HUES6 (cell line): ENCODE results near the gene NUDT21.
"Not testable (repeated sequence)": the region's sequence is repeated elsewhere in the genome, so short reads cannot be mapped to it uniquely, and the experiment has no call there.

Experiments
- H3K27ac ChIP-seq: 2 replicates; pipeline ENCODE4 v1.7.0; 2013; ENCODE audit warnings: low read depth, mild to moderate bottlenecking, low read length, inconsistent platforms
- H3K27me3 ChIP-seq: 2 replicates; pipeline ENCODE4 v1.6.1; 2013; ENCODE audit warnings: low read length; ENCODE audit not compliant: control insufficient read depth, insufficient read depth
- H3K36me3 ChIP-seq: 2 replicates; pipeline ENCODE4 v1.6.1; 2013; ENCODE audit warnings: low read length; ENCODE audit not compliant: control insufficient read depth, insufficient read depth
- H3K4me1 ChIP-seq: 2 replicates; pipeline ENCODE4 v1.6.1; 2013; ENCODE audit warnings: low read length; ENCODE audit not compliant: control insufficient read depth, insufficient read depth
- H3K4me3 ChIP-seq: 2 replicates; pipeline ENCODE4 v1.5.1; 2013; ENCODE audit warnings: low read depth, low read length
- H3K9ac ChIP-seq: one replicate; pipeline ENCODE4 v1.6.1; 2013; ENCODE audit warnings: mild to moderate bottlenecking, low read length
- H3K9me3 ChIP-seq: 2 replicates; pipeline ENCODE4 v1.6.1; 2013; ENCODE audit warnings: low read depth, low read length; ENCODE audit not compliant: control insufficient read depth, insufficient read depth

NUDT21 gene

DNA sequence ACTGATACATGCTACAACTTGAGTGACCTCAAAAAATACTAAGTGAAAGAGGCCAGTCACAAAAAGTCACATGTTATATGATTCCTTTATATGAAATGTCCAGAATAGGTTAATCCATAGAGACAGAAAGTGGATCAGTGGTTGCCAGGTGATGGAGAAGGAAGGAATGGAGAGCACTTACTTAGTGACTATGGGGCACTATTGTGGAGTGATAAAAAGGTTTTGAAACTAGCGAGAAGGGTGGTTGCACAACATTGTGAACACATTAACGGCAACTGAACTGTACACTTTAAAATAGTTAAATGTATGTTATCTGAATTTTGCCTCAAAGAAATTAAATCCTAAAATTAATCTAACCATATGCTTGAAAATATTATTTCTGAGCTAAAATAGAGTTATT, 51.6 kb downstream of the NUDT21 start:
- Histone ChIP-seq H3K4me1 (no peaks in the 10 kb centered on the region), H3K9me3 (no peaks in the 10 kb centered on the region), H3K27me3 (no peaks in the 10 kb centered on the region), H3K9ac (no peak overlapping the region), H3K27ac (no peak overlapping the region), H3K4me3 (no peak overlapping the region), H3K36me3 (peaks cover 34% of the 10 kb centered on the region)

DNA sequence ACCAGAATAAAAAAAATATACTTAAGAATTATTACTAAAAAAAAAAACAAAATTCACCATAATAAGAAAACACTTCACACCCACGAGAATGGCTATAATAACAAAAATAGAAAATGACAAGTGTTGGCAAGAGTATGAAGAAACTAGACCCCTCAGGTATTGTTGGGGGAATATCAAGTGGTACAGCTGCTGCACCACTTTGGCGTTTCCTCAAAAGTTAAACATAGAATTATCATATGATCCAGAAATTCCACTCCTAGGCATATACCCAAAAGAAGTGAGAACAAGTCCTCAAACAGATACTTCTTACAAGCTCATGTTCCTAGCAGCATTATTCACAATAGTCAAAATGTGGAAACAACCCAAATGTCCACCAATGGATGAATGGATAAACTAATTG, 52.1 kb downstream of the NUDT21 start:
- Histone ChIP-seq H3K27ac (no peak overlapping the region), H3K27me3 (no peaks in the 10 kb centered on the region), H3K4me1 (no peaks in the 10 kb centered on the region), H3K9ac (no peak overlapping the region), H3K4me3 (no peak overlapping the region), H3K36me3 (peaks cover 30% of the 10 kb centered on the region), H3K9me3 (no peaks in the 10 kb centered on the region)

DNA sequence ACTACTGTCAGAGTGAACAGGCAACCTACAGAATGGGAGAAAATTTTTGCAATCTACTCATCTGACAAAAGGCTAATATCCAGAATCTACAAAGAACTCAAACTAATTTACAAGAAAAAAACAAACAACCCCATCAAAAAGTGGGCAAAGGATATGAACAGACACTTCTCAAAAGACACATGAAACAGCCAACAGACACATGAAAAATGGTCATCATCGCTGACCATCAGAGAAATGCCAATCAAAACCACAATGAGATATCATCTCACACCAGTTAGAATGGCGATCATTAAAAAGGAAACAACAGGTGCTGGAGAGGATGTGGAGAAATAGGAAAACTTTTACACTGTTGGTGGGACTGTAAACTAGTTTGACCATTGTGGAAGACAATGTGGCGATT, 54.4 kb downstream of the NUDT21 start:
- not testable (repeated sequence) for H3K9ac ChIP-seq

DNA sequence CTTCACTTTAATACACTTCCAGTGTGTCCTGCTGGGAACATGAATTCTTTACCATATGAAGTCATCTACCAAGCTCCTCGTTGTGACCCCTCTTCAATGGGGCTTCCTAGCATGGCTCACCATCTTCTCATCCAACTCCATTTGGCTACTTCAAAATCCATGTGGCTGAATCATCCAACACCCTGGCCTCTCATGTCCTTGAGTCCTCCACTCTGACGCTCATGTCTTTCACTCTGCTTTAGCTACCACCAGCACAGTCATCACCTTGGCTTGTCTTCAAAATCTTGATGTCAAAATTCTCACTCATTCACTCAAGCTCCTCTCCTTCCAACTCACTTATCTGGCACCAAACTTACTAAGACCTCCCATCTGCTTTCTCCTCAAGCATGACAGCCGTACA, 61.6 kb downstream of the NUDT21 start:
- H3K27ac ChIP-seq = no peak overlapping the region
- no peak overlapping the region for H3K4me3 ChIP-seq
- no peaks in the 10 kb centered on the region for H3K27me3 ChIP-seq
- H3K9me3 ChIP-seq = peaks cover 4% of the 10 kb centered on the region; the same call in 1 of the 2 replicates
- no peak overlapping the region for H3K9ac ChIP-seq
- peaks cover 35% of the 10 kb centered on the region for H3K36me3 ChIP-seq
- no peaks in the 10 kb centered on the region for H3K4me1 ChIP-seq

More for the DNA sequence above, 54.4 kb downstream of the NUDT21 start:
- not testable (repeated sequence) for H3K4me3 ChIP-seq, H3K4me1 ChIP-seq, H3K27ac ChIP-seq, H3K27me3 ChIP-seq, H3K9me3 ChIP-seq
- peaks cover 17% of the 10 kb centered on the region for H3K36me3 ChIP-seq

DNA sequence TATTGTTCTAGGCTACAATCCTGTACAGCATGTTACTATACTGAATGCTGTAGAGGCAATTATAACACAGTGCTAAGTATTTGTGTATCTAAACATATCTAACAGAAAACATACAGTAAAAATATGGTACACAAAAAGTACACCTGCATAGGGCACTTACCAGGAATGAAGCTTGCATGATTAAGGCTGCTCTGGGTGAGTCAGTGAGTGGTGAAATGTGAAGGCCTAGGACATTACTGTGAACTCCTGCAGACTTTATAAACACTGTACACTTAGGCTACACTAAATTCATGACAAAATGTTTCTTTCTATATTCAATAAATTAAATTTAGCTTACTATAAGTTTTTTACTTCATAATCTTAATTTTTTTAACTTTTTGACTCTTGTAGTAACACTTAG, 62.9 kb downstream of the NUDT21 start:
- no peaks in the 10 kb centered on the region for H3K4me1 ChIP-seq
- H3K27ac ChIP-seq = no peak overlapping the region
- no peak overlapping the region for H3K9ac ChIP-seq
- H3K36me3 ChIP-seq = peaks cover 48% of the 10 kb centered on the region
- H3K9me3 ChIP-seq = peaks cover 4% of the 10 kb centered on the region; the same call in 1 of the 2 replicates
- no peak overlapping the region for H3K4me3 ChIP-seq
- no peaks in the 10 kb centered on the region for H3K27me3 ChIP-seq

DNA sequence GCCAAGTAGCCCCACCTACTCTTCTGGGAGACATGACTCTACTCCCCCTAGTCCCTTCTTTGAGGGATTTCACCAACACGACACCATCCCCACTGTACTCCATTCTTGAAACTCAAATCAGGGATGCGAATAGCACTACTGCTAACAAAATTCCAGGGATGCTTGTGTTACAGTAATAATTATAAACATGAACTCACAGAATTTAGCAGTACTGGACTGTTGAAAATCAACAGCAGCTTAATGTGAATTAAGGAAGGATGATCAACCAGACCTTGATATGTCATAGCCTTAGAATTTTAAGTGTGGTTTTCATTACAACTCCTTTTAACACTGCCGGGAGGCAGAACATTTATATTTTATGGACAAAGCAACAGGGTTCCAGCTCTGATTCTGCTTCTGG, 63.7 kb downstream of the NUDT21 start:
- no peak overlapping the region for H3K9ac ChIP-seq
- H3K9me3 ChIP-seq = peaks cover 4% of the 10 kb centered on the region; the same call in 1 of the 2 replicates
- no peaks in the 10 kb centered on the region for H3K27me3 ChIP-seq
- H3K27ac ChIP-seq = no peak overlapping the region
- no peak overlapping the region for H3K4me3 ChIP-seq
- H3K4me1 ChIP-seq = no peaks in the 10 kb centered on the region
- peaks cover 55% of the 10 kb centered on the region for H3K36me3 ChIP-seq

DNA sequence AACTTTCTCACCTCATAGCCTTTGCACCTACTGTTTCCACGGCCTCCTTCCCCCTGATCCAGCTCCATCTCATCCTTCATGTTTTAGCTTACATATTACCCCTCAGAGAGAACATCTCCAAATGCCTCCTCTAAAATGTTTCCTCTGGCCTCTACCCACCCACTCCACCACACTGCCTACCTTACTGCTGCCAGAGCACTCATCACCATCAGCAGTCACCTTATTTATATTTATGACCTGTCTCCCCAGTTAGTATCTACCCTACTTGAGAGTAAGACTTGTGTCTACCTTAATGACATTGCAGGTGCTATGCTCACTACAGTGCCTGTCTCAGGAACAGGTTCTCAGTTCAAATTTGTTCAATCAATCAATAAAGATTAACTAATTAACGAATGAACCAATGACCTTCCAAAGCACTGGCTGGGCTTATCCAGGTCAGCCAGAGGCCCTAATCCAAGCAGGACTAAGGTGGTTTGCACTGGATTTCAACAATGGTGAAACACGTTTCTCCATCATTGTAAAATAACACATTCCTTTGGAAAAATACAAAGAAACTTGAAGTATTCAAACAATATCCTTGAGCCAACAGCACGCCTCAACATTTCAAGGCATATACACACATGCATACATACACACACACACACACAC, 66.9 kb downstream of the NUDT21 start:
- H3K9me3 ChIP-seq = peaks cover 29% of the 10 kb centered on the region
- H3K36me3 ChIP-seq = peaks cover 73% of the 10 kb centered on the region
- no peak overlapping the region for H3K27ac ChIP-seq
- no peaks in the 10 kb centered on the region for H3K27me3 ChIP-seq
- no peaks in the 10 kb centered on the region for H3K4me1 ChIP-seq
- H3K9ac ChIP-seq = no peak overlapping the region
- no peak overlapping the region for H3K4me3 ChIP-seq

DNA sequence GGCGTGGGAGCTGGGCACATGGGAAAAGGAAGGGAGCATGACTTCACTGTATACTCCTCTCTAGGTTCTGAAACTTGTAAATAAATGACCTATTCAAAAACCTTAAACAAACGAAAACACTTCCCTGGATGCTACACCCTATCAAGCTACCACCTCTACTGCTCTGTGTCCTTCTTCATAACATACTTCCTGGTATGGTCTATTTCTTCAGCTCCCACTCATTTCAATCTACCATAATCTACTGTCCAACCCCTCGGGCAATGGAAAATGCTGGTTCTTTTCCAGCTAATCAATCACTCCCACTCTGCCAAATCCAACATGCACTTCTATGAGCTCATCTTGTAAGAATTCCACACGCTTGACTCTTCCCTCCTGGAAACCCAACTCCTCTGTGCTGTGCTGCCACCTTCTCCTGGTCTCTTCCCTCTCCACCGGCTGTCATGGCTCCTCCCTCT, 68.2 kb downstream of the NUDT21 start:
- no peak overlapping the region for H3K4me3 ChIP-seq
- H3K9ac ChIP-seq = no peak overlapping the region
- no peaks in the 10 kb centered on the region for H3K27me3 ChIP-seq
- H3K36me3 ChIP-seq = peaks cover 72% of the 10 kb centered on the region
- no peaks in the 10 kb centered on the region for H3K4me1 ChIP-seq
- H3K9me3 ChIP-seq = peaks cover 39% of the 10 kb centered on the region
- no peak overlapping the region for H3K27ac ChIP-seq

DNA sequence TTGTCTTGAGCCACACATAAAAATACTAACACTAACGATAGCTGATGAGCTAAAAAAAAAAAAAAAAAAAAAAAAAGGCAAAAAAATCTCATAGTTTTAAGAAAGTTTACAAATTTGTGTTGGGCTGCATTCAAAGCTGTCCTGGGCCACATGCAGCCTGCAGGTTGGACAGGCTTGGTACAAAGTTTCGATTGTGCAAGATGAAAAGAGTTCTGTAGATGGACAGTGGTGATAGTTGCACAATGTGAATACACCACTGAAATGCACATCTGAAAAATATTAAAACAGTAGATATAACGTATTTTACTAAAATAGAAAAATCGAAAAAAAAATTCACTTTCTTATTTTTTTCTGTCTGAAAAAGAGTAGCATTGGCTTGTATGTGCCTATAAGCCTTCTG, 68.7 kb downstream of the NUDT21 start:
- Histone ChIP-seq H3K9me3 (peaks cover 40% of the 10 kb centered on the region), H3K36me3 (peaks cover 68% of the 10 kb centered on the region), H3K4me3 (no peak overlapping the region), H3K27ac (no peak overlapping the region), H3K27me3 (no peaks in the 10 kb centered on the region), H3K4me1 (no peaks in the 10 kb centered on the region), H3K9ac (no peak overlapping the region)

DNA sequence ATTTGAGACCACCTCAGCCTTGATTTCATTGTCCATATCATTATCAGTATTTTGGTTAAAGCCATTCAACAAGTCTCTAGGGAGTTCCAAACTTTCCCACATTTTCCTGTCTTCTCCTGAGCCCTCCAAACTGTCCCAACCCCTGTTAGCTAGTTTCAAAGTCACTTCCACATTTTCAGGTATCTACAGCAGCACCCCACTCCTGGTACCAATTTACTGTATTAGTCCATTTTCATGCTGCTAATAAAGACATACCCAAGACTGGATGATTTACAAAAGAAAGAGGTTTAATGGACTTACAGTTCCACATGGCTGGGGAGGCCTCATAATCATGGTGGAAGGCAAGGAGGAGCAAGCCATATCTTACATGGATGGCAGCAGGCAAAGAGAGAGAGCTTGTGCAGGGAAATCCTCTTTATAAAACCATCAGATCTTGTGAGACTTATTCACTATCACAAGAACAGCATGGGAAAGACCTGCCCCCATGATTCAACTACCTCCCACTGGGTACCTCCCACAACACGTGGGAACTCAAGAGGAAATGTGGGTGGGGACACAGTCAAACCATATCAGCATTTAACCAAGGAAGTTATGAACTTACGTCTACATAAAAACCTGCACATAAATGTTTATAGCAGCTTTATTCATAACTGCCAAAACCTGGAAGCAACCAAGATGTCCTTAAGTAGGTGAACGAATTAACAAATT, 70.2 kb downstream of the NUDT21 start:
- H3K4me1 ChIP-seq, H3K27ac ChIP-seq, H3K27me3 ChIP-seq, H3K9ac ChIP-seq, H3K4me3 ChIP-seq: not testable (repeated sequence)
- peaks cover 60% of the 10 kb centered on the region for H3K36me3 ChIP-seq
- peaks cover 40% of the 10 kb centered on the region for H3K9me3 ChIP-seq
